ENCODE data around the gene BBX. TPM values are rescaled to one million over a fixed set of nuclear protein-coding genes. Genes with fewer than 3 reads are reported as not detected.

Gene BBX
- total RNA-seq, 4 donors from 2014 or later, result 26.5 to 45.8 (median 28.0) TPM

GRCh38 chr3:107705046-107705445, 182.3 kb downstream of the BBX start:
- WGBS, 2 donors, result 63 to 68% methylated on average over 5 of the region's 5 CpGs
- TF ChIP-seq CTCF (IDR thresholded peaks at IDR 0.05), result no peak
- intact Hi-C loops (cut with DNase I; ENCODE audit: low total_unique reads), result no loop called here
- no peak overlapping the region for H3K4me3 ChIP-seq (ENCODE audit: low read depth, poor library complexity, severe bottlenecking)
- no peak for DNase-seq (ENCODE audit: low spot score in 2 of 2)

- no peak for TF ChIP-seq POLR2A (IDR thresholded peaks at IDR 0.05)
- TF ChIP-seq CTCF (IDR thresholded peaks at IDR 0.05), result no peak
- WGBS, 2 donors, result 45% methylated on average over 5 of the region's 5 CpGs
- intact Hi-C loops (cut with DNase I; ENCODE audit: low total_unique reads), result no loop called here
- no peak overlapping the region for H3K4me3 ChIP-seq (ENCODE audit: low read depth, poor library complexity, severe bottlenecking)
- DNase-seq (ENCODE audit: low spot score in 2 of 2), result no peak
These were observed 188.1 kb downstream of the BBX start for GRCh38 chr3:107710851-107711250.

GRCh38 chr3:107716734-107717133, 194.0 kb downstream of the BBX start:
- DNase-seq (ENCODE audit: low spot score in 2 of 2), result no peak
- H3K4me3 ChIP-seq (ENCODE audit: low read depth, poor library complexity, severe bottlenecking), result no peak overlapping the region
- WGBS, 2 donors, result 88 to 92% methylated on average over 3 of the region's 3 CpGs
- no peak for TF ChIP-seq POLR2A (IDR thresholded peaks at IDR 0.05)
- intact Hi-C loops (cut with DNase I; ENCODE audit: low total_unique reads), result no loop called here

- 79 to 85% methylated on average over 2 of the region's 2 CpGs for WGBS, 2 donors
- intact Hi-C loops (cut with DNase I; ENCODE audit: low total_unique reads), result no loop called here
- no peak for TF ChIP-seq POLR2A (IDR thresholded peaks at IDR 0.05)
- TF ChIP-seq CTCF (IDR thresholded peaks at IDR 0.05), result no peak
- no peak overlapping the region for H3K4me3 ChIP-seq (ENCODE audit: low read depth, poor library complexity, severe bottlenecking)
- DNase-seq (ENCODE audit: low spot score in 2 of 2), result no peak
These were observed 195.8 kb downstream of the BBX start for GRCh38 chr3:107718547-107718946.

- intact Hi-C loops (cut with DNase I; ENCODE audit: low total_unique reads), result no loop called here
- TF ChIP-seq POLR2A (IDR thresholded peaks at IDR 0.05) (no peak), CTCF (IDR thresholded peaks at IDR 0.05) (no peak)
- H3K4me3 ChIP-seq (ENCODE audit: low read depth, poor library complexity, severe bottlenecking), result no peak overlapping the region
- WGBS, 2 donors, result 94% methylated on average over 4 of the region's 4 CpGs
- no peak for DNase-seq (ENCODE audit: low spot score in 2 of 2)
These were observed 204.3 kb downstream of the BBX start for GRCh38 chr3:107727102-107727501.

GRCh38 chr3:107729686-107730085, 206.9 kb downstream of the BBX start:
- no peak overlapping the region for H3K4me3 ChIP-seq (ENCODE audit: low read depth, poor library complexity, severe bottlenecking)
- intact Hi-C loops (cut with DNase I; ENCODE audit: low total_unique reads), result no loop called here
- TF ChIP-seq POLR2A (IDR thresholded peaks at IDR 0.05) (no peak), CTCF (IDR thresholded peaks at IDR 0.05) (no peak)
- no peak for DNase-seq (ENCODE audit: low spot score in 2 of 2)
- 93 to 94% methylated on average over 4 of the region's 4 CpGs for WGBS, 2 donors

Measured in lower leg skin (tissue), 4 donors.